ENCODE data around the gene ANKRD13B. TPM values are rescaled to one million over a fixed set of nuclear protein-coding genes. Genes with fewer than 3 reads are reported as not detected.

The ANKRD13B gene
- total RNA-seq, 1 experiment from 2014 or later, result 31.4 TPM

DNA sequence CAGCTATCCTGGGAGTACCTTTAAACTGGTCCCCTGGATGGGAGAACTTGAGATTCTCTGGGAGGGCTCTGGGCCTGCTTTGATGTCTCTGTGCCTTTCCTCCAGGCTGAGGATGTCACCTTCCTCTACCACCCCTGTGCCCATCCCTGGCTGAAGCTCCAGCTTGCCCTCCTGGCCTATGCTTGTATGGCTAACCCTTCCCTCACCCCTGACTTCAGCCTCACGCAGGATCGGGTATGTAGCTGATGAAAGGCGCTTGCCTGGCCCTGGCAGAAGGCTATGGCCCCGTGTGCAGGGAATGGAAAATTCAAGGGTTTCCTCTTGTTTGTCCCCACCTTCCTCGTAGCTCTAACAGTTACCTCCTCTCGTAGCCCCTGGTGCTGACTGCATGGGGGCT lies 21.4 kb upstream of the ANKRD13B start:
- Histone ChIP-seq H3K4me3 (ENCODE audit: low read depth in 2 of 2, low read length in 2 of 2) (no peak overlapping the region), H3K27ac (ENCODE audit: low read length) (no peak overlapping the region), H3K4me1 (ENCODE audit: control insufficient read depth, insufficient read depth, low read length) (peaks cover 7% of the 10 kb centered on the region), H3K27me3 (ENCODE audit: control insufficient read depth, insufficient read depth, low read length) (no peaks in the 10 kb centered on the region), H3K9me3 (ENCODE audit: control insufficient read depth, insufficient read depth, low read depth, low read length) (no peaks in the 10 kb centered on the region), H3K36me3 (ENCODE audit: control insufficient read depth, insufficient read depth, low read length) (no peaks in the 10 kb centered on the region)
- in situ Hi-C loops (cut with HindIII; ENCODE audit: low pct_unique_long_range_greater_than_20kb, low sequenced_read_pairs) (no loop called here), intact Hi-C loops (cut with micrococcal nuclease; ENCODE audit: unreplicated experiment) (no loop called here)
- CTCF ChIA-PET, result no interaction called here
- no peak for TF ChIP-seq REST (IDR thresholded peaks at IDR 0.05; ENCODE audit: insufficient read depth in 1 of 2, low read depth in 2 of 2, low read length in 1 of 2)
- no peak for TF ChIP-seq CTCF (IDR thresholded peaks at IDR 0.05)
- TF ChIP-seq SIN3A (IDR thresholded peaks at IDR 0.05; ENCODE audit: borderline replicate concordance, insufficient read depth, low read depth, low read length), result no peak
- TF ChIP-seq POLR2AphosphoS5 (IDR thresholded peaks at IDR 0.05; ENCODE audit: low read depth, low read length), result no peak
- TF ChIP-seq TCF7L2 (IDR thresholded peaks at IDR 0.05; ENCODE audit: low read depth, low read length), result no peak
- BruUV-seq (replicated peaks), result no TSS peak
- ATAC-seq, result no peak
- DNase-seq (ENCODE audit: low read depth, low spot score), result no peak
- POLR2A ChIA-PET, result interaction anchor here (0.5 kb wide), 1 partner anchor 98 kb away, joined by 3 read pairs; no protein-coding TSS in a partner anchor

DNA sequence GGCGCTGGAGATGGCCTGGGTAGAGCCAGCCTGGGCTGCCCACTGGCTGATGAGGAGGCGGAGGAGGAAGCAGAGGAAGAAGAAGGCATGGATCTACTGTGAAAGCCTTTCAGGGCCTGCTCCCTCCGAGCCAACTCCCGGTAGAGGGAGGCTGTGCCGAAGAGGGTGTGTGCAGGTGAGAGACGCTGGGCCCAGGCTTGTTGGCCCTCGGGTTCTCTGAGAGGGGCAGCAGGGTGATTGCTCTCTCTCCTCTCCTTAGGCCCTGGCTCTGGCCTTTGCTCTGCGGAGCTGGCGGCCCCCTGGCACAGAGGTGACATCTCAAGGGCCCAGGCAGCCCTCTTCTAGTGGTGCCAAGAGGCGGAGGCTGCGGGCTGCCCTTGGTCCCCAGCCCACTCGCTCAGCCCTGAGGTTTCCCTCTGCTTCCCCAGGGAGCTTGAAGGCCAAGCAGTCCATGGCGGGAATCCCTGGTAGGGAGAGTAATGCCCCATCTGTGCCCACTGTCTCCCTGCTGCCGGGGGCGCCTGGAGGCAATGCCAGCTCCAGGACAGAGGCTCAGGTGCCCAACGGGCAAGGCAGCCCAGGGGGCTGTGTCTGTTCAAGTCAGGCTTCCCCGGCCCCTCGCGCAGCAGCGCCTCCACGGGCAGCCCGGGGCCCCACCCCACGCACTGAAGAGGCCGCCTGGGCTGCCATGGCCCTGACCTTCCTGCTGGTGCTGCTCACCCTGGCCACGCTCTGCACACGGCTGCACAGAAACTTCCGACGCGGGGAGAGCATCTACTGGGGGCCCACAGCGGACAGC lies 20.9 kb upstream of the ANKRD13B start:
- peaks cover 7% of the 10 kb centered on the region for H3K4me1 ChIP-seq (ENCODE audit: control insufficient read depth, insufficient read depth, low read length)
- no peak for TF ChIP-seq REST (IDR thresholded peaks at IDR 0.05; ENCODE audit: insufficient read depth in 1 of 2, low read depth in 2 of 2, low read length in 1 of 2)
- in situ Hi-C loops (cut with HindIII; ENCODE audit: low pct_unique_long_range_greater_than_20kb, low sequenced_read_pairs), result no loop called here
- POLR2A ChIA-PET, result interaction anchor here (0.5 kb wide), 1 partner anchor 98 kb away, joined by 3 read pairs; no protein-coding TSS in a partner anchor
- CTCF ChIA-PET, result interaction anchor here (1.8 kb wide), 1 partner anchor 46 kb away, joined by 9 read pairs; no protein-coding TSS in a partner anchor
- no peaks in the 10 kb centered on the region for H3K36me3 ChIP-seq (ENCODE audit: control insufficient read depth, insufficient read depth, low read length)
- H3K27me3 ChIP-seq (ENCODE audit: control insufficient read depth, insufficient read depth, low read length), result no peaks in the 10 kb centered on the region
- no peaks in the 10 kb centered on the region for H3K9me3 ChIP-seq (ENCODE audit: control insufficient read depth, insufficient read depth, low read depth, low read length)
- no peak for ATAC-seq
- no peak overlapping the region for H3K4me3 ChIP-seq (ENCODE audit: low read depth in 2 of 2, low read length in 2 of 2)
- DNase-seq (ENCODE audit: low read depth, low spot score), result no peak
- no TSS peak for BruUV-seq (replicated peaks)
- intact Hi-C loops (cut with micrococcal nuclease; ENCODE audit: unreplicated experiment), result no loop called here
- H3K27ac ChIP-seq (ENCODE audit: low read length), result no peak overlapping the region
